Esophagus (tissue), 2 donors: Measurements from ENCODE around the gene POLR3K. TPM values are rescaled to one million over a fixed set of nuclear protein-coding genes. Genes with fewer than 3 reads are reported as not detected.
"Not testable (repeated sequence)": the region's sequence is repeated elsewhere in the genome, so short reads cannot be mapped to it uniquely, and the experiment has no call there.

Source experiments
- H3K27ac ChIP-seq, 2 donors: one replicate each; pipeline ENCODE4 v1.5.1; 2013; ENCODE audit warnings: low read depth in 2 of 2, mild to moderate bottlenecking in 2 of 2, inconsistent platforms in 1 of 2, low read length in 1 of 2, moderate library complexity in 1 of 2
- H3K27me3 ChIP-seq, 2 donors: one replicate each; pipeline ENCODE4 v1.6.1; 2013; ENCODE audit warnings: low read length in 2 of 2, control low read depth in 1 of 2, mild to moderate bottlenecking in 1 of 2; ENCODE audit not compliant: insufficient read depth in 2 of 2, control insufficient read depth in 1 of 2
- H3K36me3 ChIP-seq, 2 donors: one replicate each; pipeline ENCODE4 v1.6.1; 2013; ENCODE audit warnings: low read length in 1 of 2; ENCODE audit not compliant: control insufficient read depth in 2 of 2, insufficient read depth in 2 of 2
- H3K4me1 ChIP-seq, 2 donors: one replicate each; pipeline ENCODE4 v1.6.1; 2013; ENCODE audit warnings: low read length in 1 of 2; ENCODE audit not compliant: control insufficient read depth in 2 of 2, insufficient read depth in 2 of 2
- H3K4me3 ChIP-seq, 2 donors: one replicate each; pipeline ENCODE4 v1.5.1; 2013; ENCODE audit warnings: low read length in 2 of 2, mild to moderate bottlenecking in 2 of 2, low read depth in 1 of 2, moderate library complexity in 1 of 2
- H3K9me3 ChIP-seq, 2 donors: one replicate each; pipeline ENCODE4 v1.6.1; 2013; ENCODE audit warnings: mild to moderate bottlenecking in 2 of 2, low read depth in 1 of 2, low read length in 1 of 2, moderate library complexity in 1 of 2; ENCODE audit not compliant: control insufficient read depth in 2 of 2, insufficient read depth in 1 of 2
- WGBS, 2 donors: extraction: QIAGEN DNeasy Blood & Tissue Kit; methylation state at CpG; one replicate each; pipeline ENCODE4 v1.1.7; 2013; 5-methylcytosine and 5-hydroxymethylcytosine counted together
- polyA plus RNA-seq, 2 donors: library from polyadenylated mRNA; stranded (reverse); fragments of 200-250 nt; gene quantifications; one replicate each; pipeline ENCODE4 v1.2.3, GENCODE V29; 2013
- donor health status: healthy with polysubstance abuse.
- donor health status: Bipolar disorder and iron deficiency.

POLR3K gene
- polyA plus RNA-seq, 2 donors: 4.3 to 11.4 TPM

- Histone ChIP-seq H3K4me3 (no peak overlapping the region), H3K36me3 (peaks cover 4 to 14% of the 10 kb centered on the region in 2 donors), H3K4me1 (peaks cover 0 to 3% of the 10 kb centered on the region in 2 donors), H3K27ac (no peak overlapping the region), H3K9me3 (no peaks in the 10 kb centered on the region), H3K27me3 (no peaks in the 10 kb centered on the region)
- WGBS, 2 donors: 88 to 91% methylated on average over 15 of the region's 15 CpGs
These were observed 2.4 kb downstream of the POLR3K start for GRCh38 chr16:50769-51591.

- H3K4me3 ChIP-seq: no peak overlapping the region
- WGBS, 2 donors: 93 to 96% methylated on average over 7 of the region's 7 CpGs
- no peaks in the 10 kb centered on the region for H3K9me3 ChIP-seq
- no peaks in the 10 kb centered on the region for H3K4me1 ChIP-seq
- no peaks in the 10 kb centered on the region for H3K27me3 ChIP-seq
- H3K36me3 ChIP-seq: peaks cover 4 to 9% of the 10 kb centered on the region in 2 donors
- no peak overlapping the region for H3K27ac ChIP-seq
These were observed 6.2 kb downstream of the POLR3K start for GRCh38 chr16:47234-47633.

- not testable (repeated sequence) for H3K4me3 ChIP-seq, H3K36me3 ChIP-seq, H3K27me3 ChIP-seq, H3K4me1 ChIP-seq, H3K9me3 ChIP-seq, H3K27ac ChIP-seq
- WGBS, 2 donors: 96 to 97% methylated on average over 7 of the region's 7 CpGs
These were observed 6.9 kb downstream of the POLR3K start for GRCh38 chr16:46510-46909.

GRCh38 chr16:45454-45853 is 8.0 kb downstream of the POLR3K start:
- Histone ChIP-seq H3K27ac (no peak overlapping the region), H3K4me1 (no peaks in the 10 kb centered on the region), H3K9me3 (no peaks in the 10 kb centered on the region), H3K4me3 (no peak overlapping the region), H3K27me3 (no peaks in the 10 kb centered on the region), H3K36me3 (peaks cover 4 to 9% of the 10 kb centered on the region in 2 donors)
- 83 to 84% methylated on average over 5 of the region's 5 CpGs for WGBS, 2 donors

GRCh38 chr16:44655-45054 is 8.8 kb downstream of the POLR3K start:
- H3K36me3 ChIP-seq: peaks cover 4 to 9% of the 10 kb centered on the region in 2 donors
- no peaks in the 10 kb centered on the region for H3K4me1 ChIP-seq
- no peak overlapping the region for H3K27ac ChIP-seq
- no peaks in the 10 kb centered on the region for H3K27me3 ChIP-seq
- H3K9me3 ChIP-seq: no peaks in the 10 kb centered on the region
- WGBS, 2 donors: 93 to 95% methylated on average over 8 of the region's 8 CpGs
- H3K4me3 ChIP-seq: no peak overlapping the region

GRCh38 chr16:43294-43693 is 10.1 kb downstream of the POLR3K start:
- Histone ChIP-seq H3K4me3 (no peak overlapping the region), H3K4me1 (peaks cover 0 to 9% of the 10 kb centered on the region in 2 donors), H3K27ac (no peak overlapping the region), H3K27me3 (no peaks in the 10 kb centered on the region), H3K9me3 (no peaks in the 10 kb centered on the region), H3K36me3 (peaks cover 4 to 8% of the 10 kb centered on the region in 2 donors)
- WGBS, 2 donors: 68 to 77% methylated on average over 5 of the region's 5 CpGs

- H3K27me3 ChIP-seq: no peaks in the 10 kb centered on the region
- H3K36me3 ChIP-seq: peaks cover 4 to 5% of the 10 kb centered on the region in 2 donors
- 86 to 88% methylated on average over 4 of the region's 4 CpGs for WGBS, 2 donors
- H3K4me3 ChIP-seq: no peak overlapping the region
- H3K27ac ChIP-seq: no peak overlapping the region
- H3K4me1 ChIP-seq: peaks cover 0 to 9% of the 10 kb centered on the region in 2 donors
- H3K9me3 ChIP-seq: no peaks in the 10 kb centered on the region
These were observed 10.7 kb downstream of the POLR3K start for GRCh38 chr16:42691-43090.

- no peak overlapping the region for H3K4me3 ChIP-seq
- H3K4me1 ChIP-seq: peaks cover 0 to 9% of the 10 kb centered on the region in 2 donors
- H3K27ac ChIP-seq: no peak overlapping the region
- no peaks in the 10 kb centered on the region for H3K9me3 ChIP-seq
- WGBS, 2 donors: 88 to 92% methylated on average over 11 of the region's 11 CpGs
- no peaks in the 10 kb centered on the region for H3K27me3 ChIP-seq
- peaks cover under 1 to 2% of the 10 kb centered on the region in 2 donors for H3K36me3 ChIP-seq
These were observed 11.3 kb downstream of the POLR3K start for GRCh38 chr16:42069-42457.

GRCh38 chr16:41439-42068 is 11.9 kb downstream of the POLR3K start:
- peaks cover 0 to 2% of the 10 kb centered on the region in 2 donors for H3K36me3 ChIP-seq
- no peak overlapping the region for H3K4me3 ChIP-seq
- H3K4me1 ChIP-seq: peaks cover 0 to 9% of the 10 kb centered on the region in 2 donors
- H3K27ac ChIP-seq: no peak overlapping the region
- no peaks in the 10 kb centered on the region for H3K9me3 ChIP-seq
- 89 to 91% methylated on average over 22 of the region's 22 CpGs for WGBS, 2 donors
- H3K27me3 ChIP-seq: no peaks in the 10 kb centered on the region
